Keratinocyte (primary cell): ENCODE results near the gene POLDIP2. TPM values are rescaled to one million over a fixed set of nuclear protein-coding genes. Genes with fewer than 3 reads are reported as not detected.

Source experiments
- DNase-seq: peaks from one replicate; pipeline ENCODE4 v3.0.0-alpha.2; 2011; ENCODE audit warnings: low read depth, missing footprints, low spot score
- FAIRE-seq: peaks from 2 replicates; lab custom pipeline; 2011; peaks lifted over from hg19 to GRCh38; lab: Jason Lieb, UNC
- H2AFZ ChIP-seq: 2 replicates; pipeline ENCODE4 v1.6.0; 2012; ENCODE audit warnings: low read length, control low read depth, inconsistent platforms; ENCODE audit not compliant: control insufficient read depth
- H3K27ac ChIP-seq: 2 replicates; pipeline ENCODE4 v1.5.1; 2011; ENCODE audit warnings: low read length; ENCODE audit not compliant: control insufficient read depth, insufficient read depth
- H3K27me3 ChIP-seq: 3 replicates; pipeline ENCODE4 v1.6.0; 2011; ENCODE audit warnings: low read length; ENCODE audit not compliant: control insufficient read depth, insufficient read depth; ENCODE audit errors: extremely low read depth
- H3K36me3 ChIP-seq, 2 experiments: 2 replicates in 1 of 2; 3 replicates in 1 of 2; pipeline ENCODE4 v1.5.1; 2011; ENCODE audit warnings: low read length in 2 of 2, mild to moderate bottlenecking in 1 of 2; ENCODE audit not compliant: control insufficient read depth in 2 of 2, insufficient read depth in 2 of 2; ENCODE audit errors: extremely low read depth in 1 of 2
- H3K4me1 ChIP-seq: 3 replicates; pipeline ENCODE4 v1.5.1; 2011; ENCODE audit warnings: low read length; ENCODE audit not compliant: control insufficient read depth, insufficient read depth; ENCODE audit errors: extremely low read depth
- H3K4me2 ChIP-seq: 3 replicates; pipeline ENCODE4 v1.6.0; 2011; ENCODE audit warnings: low read depth, low read length; ENCODE audit not compliant: control insufficient read depth, insufficient read depth; ENCODE audit errors: extremely low read depth
- H3K4me3 ChIP-seq, 3 experiments: fragments of 200-600 bp in 1 of 3; sonication (generic) in 1 of 3; 2 replicates in 2 of 3; 3 replicates in 1 of 3; pipeline ENCODE4 v1.5.1; 2011 to 2016; ENCODE audit warnings: low read length in 3 of 3, mild to moderate bottlenecking in 3 of 3, control low read depth in 2 of 3, inconsistent platforms in 1 of 3, low read depth in 1 of 3, mixed read lengths in 1 of 3, mixed run types in 1 of 3, moderate library complexity in 1 of 3; ENCODE audit not compliant: control insufficient read depth in 2 of 3, insufficient read depth in 2 of 3; ENCODE audit errors: extremely low read depth in 1 of 3
- H3K79me2 ChIP-seq: 2 replicates; pipeline ENCODE4 v1.6.0; 2012; ENCODE audit warnings: low read length; ENCODE audit not compliant: control insufficient read depth, insufficient read depth
- H3K9ac ChIP-seq: 3 replicates; pipeline ENCODE4 v1.6.0; 2011; ENCODE audit warnings: low read length; ENCODE audit not compliant: control insufficient read depth, insufficient read depth; ENCODE audit errors: extremely low read depth
- H3K9me1 ChIP-seq: 3 replicates; pipeline ENCODE4 v1.6.0; 2011; ENCODE audit warnings: low read length; ENCODE audit not compliant: control insufficient read depth, insufficient read depth; ENCODE audit errors: extremely low read depth
- H3K9me3 ChIP-seq: 2 replicates; pipeline ENCODE4 v1.5.1; 2012; ENCODE audit warnings: low read depth, low read length; ENCODE audit not compliant: control insufficient read depth
- H4K20me1 ChIP-seq: 3 replicates; pipeline ENCODE4 v1.6.0; 2011; ENCODE audit warnings: low read length; ENCODE audit not compliant: control insufficient read depth, insufficient read depth; ENCODE audit errors: extremely low read depth
- EZH2 ChIP-seq: IDR thresholded peaks from one replicate; pipeline ENCODE4 v1.6.1; 2012; ENCODE audit warnings: inconsistent platforms, mild to moderate bottlenecking, low read length, moderate library complexity
- dilution Hi-C: fragments of 300-500 bp; cut with MboI; formaldehyde crosslinking; loops from one replicate; pipeline ENCODE4 v1.7.0; 2020; ENCODE audit warnings: low sequenced_read_pairs; ENCODE audit not compliant: extremely low pct_ligation_motif_present
- polyA minus RNA-seq, 3 experiments: library from RNA; depleted of rRNA, polyadenylated mRNA; stranded (reverse); fragments of >200 nt; gene quantifications; 1 replicate in 1 of 3; 2 replicates in 1 of 3; 3 replicates in 1 of 3; pipeline ENCODE4 v1.2.3, GENCODE V29; 2011
- polyA plus RNA-seq, 5 experiments: library from polyadenylated mRNA; depleted of rRNA in 3 of 5; stranded (reverse) in 3 of 5; stranded (forward) in 1 of 5; unstranded in 1 of 5; fragments of >200 nt; gene quantifications; 1 replicate in 1 of 5; 2 replicates in 3 of 5; 3 replicates in 1 of 5; pipeline versions ENCODE4 v1.2.1 to v1.2.3, GENCODE V29; 2011 to 2012; ENCODE audit warnings: missing spikeins in 2 of 5, low read depth in 1 of 5, low replicate concordance in 1 of 5
- TF ChIP-seq, protein P1 (sequence below), 3 experiments: IDR thresholded peaks in 1 of 3; conservative IDR thresholded peaks in 1 of 3; optimal IDR thresholded peaks in 1 of 3; 2 replicates in 2 of 3; 3 replicates in 1 of 3; pipeline versions ENCODE3 to v1.5.1; 2011; ENCODE audit warnings: low read length in 3 of 3, mild to moderate bottlenecking in 3 of 3, moderate library complexity in 2 of 3, control low read depth in 1 of 3, inconsistent platforms in 1 of 3; ENCODE audit not compliant: insufficient read depth in 2 of 3; ENCODE audit errors: extremely low read depth in 1 of 3

Gene POLDIP2, protein sequence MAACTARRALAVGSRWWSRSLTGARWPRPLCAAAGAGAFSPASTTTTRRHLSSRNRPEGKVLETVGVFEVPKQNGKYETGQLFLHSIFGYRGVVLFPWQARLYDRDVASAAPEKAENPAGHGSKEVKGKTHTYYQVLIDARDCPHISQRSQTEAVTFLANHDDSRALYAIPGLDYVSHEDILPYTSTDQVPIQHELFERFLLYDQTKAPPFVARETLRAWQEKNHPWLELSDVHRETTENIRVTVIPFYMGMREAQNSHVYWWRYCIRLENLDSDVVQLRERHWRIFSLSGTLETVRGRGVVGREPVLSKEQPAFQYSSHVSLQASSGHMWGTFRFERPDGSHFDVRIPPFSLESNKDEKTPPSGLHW
- polyA plus RNA-seq (88.7 to 105 TPM (median 90.2 TPM) in 3 replicates), polyA minus RNA-seq (69.6 to 107 TPM (median 72.8 TPM) in 3 replicates)
- polyA plus RNA-seq (2011; ENCODE audit: low read depth) = 20.9 TPM
- polyA plus RNA-seq (2011; cell fraction: cytosol; rRNA removed) = 84.0 and 88.6 TPM in 2 replicates
- 46.4 and 52.3 TPM in 2 replicates for polyA plus RNA-seq (2011; cell fraction: nucleus; rRNA removed)
- 84.6 and 91.7 TPM in 2 replicates for polyA plus RNA-seq (2012; ENCODE audit: low replicate concordance)
- 70.4 TPM for polyA minus RNA-seq (2011; cell fraction: cytosol; rRNA and poly(A)+ RNA removed)
- polyA minus RNA-seq (2011; cell fraction: nucleus; rRNA and poly(A)+ RNA removed) = 19.5 and 30.5 TPM in 2 replicates

DNA sequence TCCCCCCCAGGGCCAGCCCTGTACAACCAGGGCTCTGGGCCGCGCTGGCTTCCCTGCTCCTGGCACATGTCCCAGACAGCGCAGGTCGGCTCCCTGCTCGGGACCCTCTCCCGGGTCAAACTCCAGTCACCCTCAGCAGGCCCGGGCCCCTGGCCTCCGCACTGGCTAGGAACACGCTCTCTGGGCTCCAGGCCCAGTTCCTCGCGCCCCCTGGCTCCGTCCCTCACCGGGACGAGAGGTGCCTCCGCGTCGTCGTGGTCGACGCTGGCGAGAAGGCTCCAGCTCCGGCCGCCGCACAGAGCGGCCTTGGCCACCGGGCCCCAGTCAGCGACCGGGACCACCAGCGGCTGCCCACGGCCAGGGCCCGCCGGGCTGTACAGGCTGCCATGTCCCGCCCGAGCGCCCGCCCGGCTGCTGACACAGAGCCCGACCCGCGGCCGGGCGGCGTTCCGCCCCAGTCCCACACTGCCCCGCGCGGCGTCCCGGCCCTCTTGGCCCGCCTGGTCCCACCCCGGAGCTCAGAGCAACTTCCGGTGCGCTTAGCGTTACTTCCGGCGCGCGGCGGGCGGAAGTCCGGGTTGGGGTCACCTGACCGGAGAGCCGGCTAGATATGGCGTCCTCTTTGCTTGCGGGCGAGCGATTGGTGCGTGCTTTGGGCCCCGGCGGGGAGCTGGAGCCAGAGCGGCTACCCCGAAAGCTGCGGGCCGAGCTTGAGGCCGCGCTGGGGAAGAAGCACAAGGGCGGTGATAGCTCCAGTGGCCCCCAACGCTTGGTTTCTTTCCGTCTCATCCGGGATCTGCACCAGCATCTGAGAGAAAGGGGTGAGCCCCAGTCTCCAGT is at the start of gene POLDIP2:
TSS of gene POLDIP2 (minus strand) at position 467 of the 840 bp plus-strand sequence. CDS start at position 388, 79 bp downstream.
- Histone ChIP-seq H3K4me2 (peak within 1 kb of the TSS; percentile 99), H3K27me3 (no peaks in the 10 kb centered on the region), H2AFZ (peak within 1 kb of the TSS; percentile 91), H3K4me1 (peaks cover 15% of the 10 kb centered on the region), H3K9ac (peak within 1 kb of the TSS; percentile 93), H3K9me1 (no peaks in the 10 kb centered on the region), H3K9me3 (no peaks in the 10 kb centered on the region), H3K36me3 (peaks cover 32 to 35% of the 10 kb centered on the region in 2 experiments), H3K79me2 (peaks cover 35% of the 10 kb centered on the region), H4K20me1 (no peaks in the 10 kb centered on the region), H3K27ac (peak within 1 kb of the TSS; percentile 87), H3K4me3 (peak within 1 kb of the TSS; percentile 92 to 98 (median 97))
- DNase-seq (no peak), FAIRE-seq (no peak)
- dilution Hi-C loops = no loop called here
- TF ChIP-seq, protein P1, sequence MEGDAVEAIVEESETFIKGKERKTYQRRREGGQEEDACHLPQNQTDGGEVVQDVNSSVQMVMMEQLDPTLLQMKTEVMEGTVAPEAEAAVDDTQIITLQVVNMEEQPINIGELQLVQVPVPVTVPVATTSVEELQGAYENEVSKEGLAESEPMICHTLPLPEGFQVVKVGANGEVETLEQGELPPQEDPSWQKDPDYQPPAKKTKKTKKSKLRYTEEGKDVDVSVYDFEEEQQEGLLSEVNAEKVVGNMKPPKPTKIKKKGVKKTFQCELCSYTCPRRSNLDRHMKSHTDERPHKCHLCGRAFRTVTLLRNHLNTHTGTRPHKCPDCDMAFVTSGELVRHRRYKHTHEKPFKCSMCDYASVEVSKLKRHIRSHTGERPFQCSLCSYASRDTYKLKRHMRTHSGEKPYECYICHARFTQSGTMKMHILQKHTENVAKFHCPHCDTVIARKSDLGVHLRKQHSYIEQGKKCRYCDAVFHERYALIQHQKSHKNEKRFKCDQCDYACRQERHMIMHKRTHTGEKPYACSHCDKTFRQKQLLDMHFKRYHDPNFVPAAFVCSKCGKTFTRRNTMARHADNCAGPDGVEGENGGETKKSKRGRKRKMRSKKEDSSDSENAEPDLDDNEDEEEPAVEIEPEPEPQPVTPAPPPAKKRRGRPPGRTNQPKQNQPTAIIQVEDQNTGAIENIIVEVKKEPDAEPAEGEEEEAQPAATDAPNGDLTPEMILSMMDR (optimal IDR thresholded peaks at IDR 0.05 in 1 of 3, IDR thresholded peaks at IDR 0.05 in 1 of 3, conservative IDR thresholded peaks at IDR 0.05 in 1 of 3; ENCODE audit: extremely low read depth in 1 of 3, insufficient read depth in 2 of 3, low read length in 3 of 3) = no peak
- TF ChIP-seq EZH2 = no peak

DNA sequence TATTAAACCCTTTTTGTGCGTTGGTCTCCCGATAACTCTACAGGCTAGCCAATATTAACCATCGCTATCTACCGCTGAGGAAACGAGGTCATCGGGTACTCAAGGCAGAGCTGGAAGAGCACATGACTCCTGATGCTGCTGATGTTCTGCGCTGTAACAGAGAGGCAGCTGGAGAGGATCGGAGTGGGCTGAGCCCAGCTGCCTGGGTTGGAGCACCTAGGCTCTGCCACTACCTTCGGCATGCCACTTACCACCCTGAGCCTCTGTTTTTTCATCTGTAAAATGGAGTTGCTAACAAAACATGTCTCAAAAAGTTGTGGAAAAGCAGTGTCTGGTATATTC is 49.1 kb upstream of the POLDIP2 start:
- Histone ChIP-seq H3K27ac (no peak overlapping the region), H3K9me1 (no peaks in the 10 kb centered on the region), H3K4me2 (peak overlapping the region; percentile 67), H2AFZ (peak overlapping the region; percentile 60), H4K20me1 (no peaks in the 10 kb centered on the region), H3K4me3 (peak overlapping the region; percentile 36 to 50 (median 39)), H3K36me3 (no peaks in the 10 kb centered on the region), H3K9ac (no peak overlapping the region), H3K9me3 (no peaks in the 10 kb centered on the region), H3K4me1 (peaks cover 36% of the 10 kb centered on the region), H3K79me2 (no peaks in the 10 kb centered on the region), H3K27me3 (no peaks in the 10 kb centered on the region)
- FAIRE-seq = no peak
- no peak for TF ChIP-seq EZH2
- TF ChIP-seq, protein P1 (optimal IDR thresholded peaks at IDR 0.05 in 1 of 3, IDR thresholded peaks at IDR 0.05 in 1 of 3, conservative IDR thresholded peaks at IDR 0.05 in 1 of 3; ENCODE audit: extremely low read depth in 1 of 3, insufficient read depth in 2 of 3, low read length in 3 of 3) = no peak
- no peak for DNase-seq
- dilution Hi-C loops = no loop called here
